A673 (cell line): Measurements from ENCODE around the gene NUTM1. TPM values are rescaled to one million over a fixed set of nuclear protein-coding genes. Genes with fewer than 3 reads are reported as not detected.
"Not testable (repeated sequence)": the region's sequence is repeated elsewhere in the genome, so short reads cannot be mapped to it uniquely, and the experiment has no call there.

Experiments used
- BruUV-seq: library from RNA; stranded (reverse); fragments of 400-500 nt; replicated peaks from 2 replicates; lab custom pipeline; 2021; lab: Mats Ljungman, UMichigan
- CTCF ChIA-PET: fragments of 300-600 bp; sonication (Branson Sonifier 250); formaldehyde crosslinking; loops from one replicate; lab custom pipeline; 2022; ENCODE audit warnings: antibody characterized with exemption; lab: Charles Lee
- POLR2A ChIA-PET: fragments of 300-600 bp; sonication (Branson Sonifier 250); formaldehyde crosslinking; loops from one replicate; lab custom pipeline; 2022; ENCODE audit warnings: antibody characterized with exemption; ENCODE audit not compliant: low non-redundant PET; lab: Charles Lee
- DNase-seq: peaks from one replicate; pipeline ENCODE4 v3.0.0-alpha.2; 2015; ENCODE audit warnings: low spot score
- H3K27ac ChIP-seq: fragments of 200-600 bp; sonication (generic); 2 replicates; pipeline ENCODE4 v1.5.1; 2016; ENCODE audit warnings: mixed run types, low read depth, mild to moderate bottlenecking, mixed read lengths, antibody characterized with exemption, low read length; ENCODE audit not compliant: poor library complexity, severe bottlenecking
- H3K27me3 ChIP-seq: fragments of 200-600 bp; sonication (generic); replicated peaks from 2 replicates; pipeline ENCODE4 v1.6.1; 2017; ENCODE audit warnings: mixed run types, low read depth, mild to moderate bottlenecking, mixed read lengths, antibody characterized with exemption, low read length; ENCODE audit not compliant: insufficient read depth, poor library complexity
- H3K36me3 ChIP-seq: fragments of 200-600 bp; sonication (generic); 2 replicates; pipeline ENCODE4 v1.6.1; 2016; ENCODE audit warnings: mixed run types, mild to moderate bottlenecking, mixed read lengths, antibody characterized with exemption, low read length; ENCODE audit not compliant: insufficient read depth, poor library complexity, severe bottlenecking
- H3K4me1 ChIP-seq: fragments of 200-600 bp; sonication (generic); 2 replicates; pipeline ENCODE4 v1.6.1; 2017; ENCODE audit warnings: mixed run types, mild to moderate bottlenecking, mixed read lengths, antibody characterized with exemption, low read length; ENCODE audit not compliant: insufficient read depth, poor library complexity, severe bottlenecking
- H3K4me3 ChIP-seq: fragments of 200-600 bp; sonication (generic); 2 replicates; pipeline ENCODE4 v1.5.1; 2016; ENCODE audit warnings: low read depth, mixed run types, mild to moderate bottlenecking, mixed read lengths, low read length; ENCODE audit not compliant: poor library complexity, severe bottlenecking
- H3K9me3 ChIP-seq: fragments of 200-600 bp; sonication (generic); 2 replicates; pipeline ENCODE4 v1.6.1; 2016; ENCODE audit warnings: mixed run types, low read depth, mild to moderate bottlenecking, mixed read lengths, antibody characterized with exemption, low read length; ENCODE audit not compliant: poor library complexity, severe bottlenecking
- EZH2 ChIP-seq: fragments of 200-600 bp; sonication (generic); IDR thresholded peaks from 2 replicates; pipeline ENCODE4 v1.6.1; 2017; ENCODE audit warnings: borderline replicate concordance, low read depth, mild to moderate bottlenecking, mixed read lengths, antibody characterized with exemption, low read length; ENCODE audit not compliant: poor library complexity, severe bottlenecking
- intact Hi-C: fragments of 100-400 bp; cut with micrococcal nuclease; formaldehyde crosslinking; loops from one replicate; pipeline ENCODE4 v1.10.0; 2022; ENCODE audit not compliant: unreplicated experiment
- total RNA-seq: library from RNA; stranded (reverse); gene quantifications from 2 replicates; pipeline ENCODE4 v1.2.3, GENCODE V29; 2021
- TF ChIP-seq, protein P1 (sequence below): fragments of 300-800, 200-600 bp; sonication (generic); conservative IDR thresholded peaks from 2 replicates; pipeline ENCODE4 v1.5.1; 2017; ENCODE audit warnings: low read depth, mild to moderate bottlenecking, antibody characterized with exemption, low read length, moderate library complexity, mixed read lengths

NUTM1 gene
- total RNA-seq, 1 experiment from 2014 or later: not detected

GRCh38 chr15:34347951-34348638 is 5.0 kb downstream of the NUTM1 start:
- no TSS peak for BruUV-seq
- no peak for TF ChIP-seq EZH2
- TF ChIP-seq, protein P1, sequence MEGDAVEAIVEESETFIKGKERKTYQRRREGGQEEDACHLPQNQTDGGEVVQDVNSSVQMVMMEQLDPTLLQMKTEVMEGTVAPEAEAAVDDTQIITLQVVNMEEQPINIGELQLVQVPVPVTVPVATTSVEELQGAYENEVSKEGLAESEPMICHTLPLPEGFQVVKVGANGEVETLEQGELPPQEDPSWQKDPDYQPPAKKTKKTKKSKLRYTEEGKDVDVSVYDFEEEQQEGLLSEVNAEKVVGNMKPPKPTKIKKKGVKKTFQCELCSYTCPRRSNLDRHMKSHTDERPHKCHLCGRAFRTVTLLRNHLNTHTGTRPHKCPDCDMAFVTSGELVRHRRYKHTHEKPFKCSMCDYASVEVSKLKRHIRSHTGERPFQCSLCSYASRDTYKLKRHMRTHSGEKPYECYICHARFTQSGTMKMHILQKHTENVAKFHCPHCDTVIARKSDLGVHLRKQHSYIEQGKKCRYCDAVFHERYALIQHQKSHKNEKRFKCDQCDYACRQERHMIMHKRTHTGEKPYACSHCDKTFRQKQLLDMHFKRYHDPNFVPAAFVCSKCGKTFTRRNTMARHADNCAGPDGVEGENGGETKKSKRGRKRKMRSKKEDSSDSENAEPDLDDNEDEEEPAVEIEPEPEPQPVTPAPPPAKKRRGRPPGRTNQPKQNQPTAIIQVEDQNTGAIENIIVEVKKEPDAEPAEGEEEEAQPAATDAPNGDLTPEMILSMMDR: no peak
- no peaks in the 10 kb centered on the region for H3K36me3 ChIP-seq
- POLR2A ChIA-PET: no interaction called here
- H3K27ac ChIP-seq: no peak overlapping the region
- no peak for DNase-seq
- intact Hi-C loops: no loop called here
- H3K27me3 ChIP-seq: no peaks in the 10 kb centered on the region
- H3K4me3 ChIP-seq: no peak overlapping the region
- CTCF ChIA-PET: no interaction called here
- H3K4me1 ChIP-seq: no peaks in the 10 kb centered on the region
- H3K9me3 ChIP-seq: no peaks in the 10 kb centered on the region

DNA sequence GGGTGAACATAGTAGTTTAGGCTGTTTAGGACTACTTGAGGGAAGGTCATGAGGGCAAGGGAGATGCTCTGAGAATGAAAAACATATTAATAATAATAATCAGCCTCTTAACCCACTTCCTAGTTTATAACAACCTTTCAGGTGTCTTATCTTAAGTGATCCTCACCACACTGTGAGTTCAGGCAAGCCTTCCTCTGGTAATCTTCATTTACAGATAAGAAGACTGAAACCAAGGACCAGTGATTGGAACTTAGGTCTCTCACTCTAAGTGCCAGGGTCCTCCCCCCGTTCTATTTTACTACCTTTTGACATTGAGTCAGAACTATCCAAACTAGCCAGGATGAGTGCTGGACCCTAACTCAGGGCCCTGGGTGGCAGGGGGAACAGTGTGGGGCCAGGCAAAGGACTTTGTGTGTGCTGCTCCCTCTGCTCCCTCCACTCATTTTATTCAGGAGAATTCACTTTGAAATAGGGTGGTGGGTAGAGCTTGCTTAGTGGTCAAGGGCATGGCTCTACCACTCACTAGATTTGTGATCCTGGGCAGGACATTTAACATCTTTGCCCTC is 5.7 kb downstream of the NUTM1 start:
- BruUV-seq: no TSS peak
- H3K4me1 ChIP-seq: no peaks in the 10 kb centered on the region
- TF ChIP-seq, protein P1: no peak
- no peak for TF ChIP-seq EZH2
- DNase-seq: no peak
- intact Hi-C loops: no loop called here
- POLR2A ChIA-PET: no interaction called here
- CTCF ChIA-PET: no interaction called here
- H3K9me3 ChIP-seq: no peaks in the 10 kb centered on the region
- no peaks in the 10 kb centered on the region for H3K36me3 ChIP-seq
- H3K27me3 ChIP-seq: no peaks in the 10 kb centered on the region
- no peak overlapping the region for H3K27ac ChIP-seq
- H3K4me3 ChIP-seq: no peak overlapping the region

GRCh38 chr15:34349769-34350168 is 6.7 kb downstream of the NUTM1 start:
- CTCF ChIA-PET: no interaction called here
- H3K27ac ChIP-seq: no peak overlapping the region
- intact Hi-C loops: no loop called here

GRCh38 chr15:34352996-34353395 is 9.9 kb downstream of the NUTM1 start:
- DNase-seq, POLR2A ChIA-PET, H3K27me3 ChIP-seq, H3K36me3 ChIP-seq, BruUV-seq, CTCF ChIA-PET, intact Hi-C loops, H3K4me1 ChIP-seq, H3K9me3 ChIP-seq, H3K4me3 ChIP-seq, H3K27ac ChIP-seq: not testable (repeated sequence)

More at GRCh38 chr15:34349769-34350168, 6.7 kb downstream of the NUTM1 start:
- no TSS peak for BruUV-seq
- H3K36me3 ChIP-seq: no peaks in the 10 kb centered on the region
- TF ChIP-seq, protein P1: no peak
- TF ChIP-seq EZH2: no peak
- no peaks in the 10 kb centered on the region for H3K4me1 ChIP-seq
- H3K27me3 ChIP-seq: no peaks in the 10 kb centered on the region
- no peaks in the 10 kb centered on the region for H3K9me3 ChIP-seq
- H3K4me3 ChIP-seq: no peak overlapping the region
- POLR2A ChIA-PET: no interaction called here
- DNase-seq: no peak
